RCC 7860 (cell line): ENCODE data around the gene FMO2.

Experiments
- DNase-seq: peaks from one replicate; pipeline ENCODE4 v3.0.0-alpha.2; 2015; ENCODE audit warnings: low spot score
- FAIRE-seq: peaks from 2 replicates; lab custom pipeline; 2012; peaks lifted over from hg19 to GRCh38; lab: Jason Lieb, UNC

FMO2 gene

DNA sequence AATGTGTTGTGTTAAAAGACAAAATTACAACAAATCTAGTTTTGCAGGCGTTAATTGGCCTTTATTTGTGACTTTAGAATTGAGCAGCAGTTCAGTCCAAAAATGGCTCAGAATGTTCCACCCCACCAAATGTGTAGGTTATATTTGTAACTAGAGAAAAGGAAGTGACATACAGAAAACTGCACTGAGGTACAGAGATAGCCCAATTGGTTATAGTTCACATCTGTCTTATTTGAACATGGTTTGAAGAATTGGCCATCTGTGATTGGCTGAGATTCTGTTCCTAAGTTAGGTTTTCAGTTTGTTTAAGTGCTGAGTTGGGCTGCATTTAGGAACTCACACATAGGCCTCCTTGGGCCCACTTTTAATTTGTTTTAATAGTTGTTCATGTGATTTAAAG, 12.0 kb upstream of the FMO2 start:
- DNase-seq (no peak), FAIRE-seq (no peak)

GRCh38 chr1:171174560-171175294, 10.4 kb upstream of the FMO2 start:
- FAIRE-seq = no peak

DNA sequence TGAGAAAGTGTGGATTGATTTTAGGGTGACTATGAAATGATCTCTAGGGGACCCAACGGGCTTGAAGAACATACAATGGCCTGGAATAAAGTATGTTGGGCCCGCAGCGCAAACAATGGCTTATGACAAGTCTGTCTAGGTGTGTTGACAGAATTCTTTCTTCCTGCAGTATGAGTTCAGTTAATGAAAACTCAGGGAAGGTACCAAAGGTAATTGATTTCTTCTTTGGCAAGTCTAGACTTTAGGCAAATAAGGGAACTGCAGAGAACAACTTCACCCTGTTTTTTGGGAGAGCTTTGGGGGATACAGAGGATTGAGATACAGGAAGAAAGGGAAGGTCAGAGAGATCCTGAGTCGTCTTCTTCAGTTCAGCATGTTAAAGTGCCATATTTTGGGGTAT, 7.8 kb upstream of the FMO2 start:
- FAIRE-seq = no peak
- no peak for DNase-seq

More at GRCh38 chr1:171174560-171175294, 10.4 kb upstream of the FMO2 start:
- no peak for DNase-seq

DNA sequence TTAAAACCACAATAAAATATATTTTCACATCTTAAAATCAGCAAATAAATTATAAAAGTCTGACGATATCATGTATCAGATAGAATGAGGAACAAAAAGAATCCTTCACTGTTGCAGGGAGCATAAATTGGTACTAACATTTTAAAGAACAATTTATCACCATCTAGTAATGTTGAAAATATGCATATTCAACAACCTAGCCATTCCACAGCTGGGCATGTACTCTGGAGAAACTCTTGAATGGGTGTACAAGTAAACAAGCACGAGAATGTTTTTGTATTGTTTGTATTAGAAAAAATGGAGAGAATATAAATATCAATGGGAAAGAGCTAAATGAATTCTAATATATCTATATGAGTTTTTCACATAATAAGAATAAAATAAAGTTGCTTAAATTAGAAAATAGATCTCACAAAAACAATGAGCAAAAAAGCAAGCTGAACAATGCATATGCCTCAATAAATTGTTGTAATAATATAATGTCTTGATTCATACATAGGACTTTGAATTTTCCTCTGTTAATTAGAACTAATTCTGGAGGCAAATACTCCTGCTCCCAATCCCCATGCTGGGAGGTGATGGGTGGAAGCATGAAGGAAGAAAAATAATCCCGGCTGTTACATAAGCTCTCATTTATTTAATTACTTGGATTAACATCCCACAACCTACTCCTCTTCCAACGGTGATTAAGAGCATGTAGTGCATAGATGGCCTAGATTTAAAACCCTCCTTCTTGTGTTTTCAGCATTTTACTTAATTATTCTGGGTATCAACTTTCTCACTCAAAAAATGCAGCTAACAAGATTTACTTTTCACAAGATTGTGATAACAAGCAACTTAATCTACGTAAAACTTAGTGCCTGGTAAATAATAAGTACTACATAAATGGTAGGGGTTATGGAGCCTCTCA, 5.5 kb upstream of the FMO2 start:
- FAIRE-seq (no peak), DNase-seq (no peak)

DNA sequence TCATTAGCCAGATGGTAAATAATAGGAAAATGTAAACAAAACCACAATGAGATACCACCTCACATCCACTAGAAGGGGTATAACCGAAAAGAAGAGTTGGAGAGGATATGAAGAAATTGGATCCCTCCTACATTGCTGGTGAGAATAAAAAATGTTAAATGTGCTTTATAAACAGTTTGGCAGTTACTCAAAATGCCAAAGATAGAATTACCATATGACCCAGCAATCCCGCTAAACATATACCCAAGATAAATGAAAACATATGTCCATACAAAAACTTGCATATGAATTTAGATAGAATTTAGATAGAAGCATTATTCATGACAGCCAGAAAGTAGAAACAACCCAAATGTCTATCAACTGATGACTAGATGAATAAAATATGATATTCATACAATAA, 4.4 kb upstream of the FMO2 start:
- no peak for DNase-seq
- FAIRE-seq = no peak

GRCh38 chr1:171188388-171189266, 3.5 kb downstream of the FMO2 start:
- DNase-seq = peak; percentile 39
- FAIRE-seq = peak; percentile 30

DNA sequence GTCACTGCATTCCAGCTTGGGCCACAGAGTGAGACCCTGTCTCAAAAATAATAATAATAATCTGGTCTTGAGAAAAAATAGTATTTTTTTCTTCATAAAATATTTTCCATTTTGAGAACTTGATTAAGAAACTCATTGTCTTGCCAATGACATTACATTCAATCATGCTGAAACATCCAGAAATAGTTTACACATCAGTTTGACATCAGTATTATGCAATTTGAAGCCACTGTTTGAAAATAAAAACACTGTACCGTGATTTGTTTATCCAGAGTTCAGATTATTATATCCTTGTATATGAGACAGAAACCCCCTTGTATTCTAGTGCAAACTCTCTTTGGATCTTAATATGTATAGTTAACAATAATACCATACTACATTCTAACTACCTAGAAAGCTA, 6.9 kb downstream of the FMO2 start:
- FAIRE-seq = no peak
- DNase-seq = no peak

GRCh38 chr1:171195767-171196166, 10.7 kb downstream of the FMO2 start:
- no peak for FAIRE-seq
- DNase-seq = no peak

DNA sequence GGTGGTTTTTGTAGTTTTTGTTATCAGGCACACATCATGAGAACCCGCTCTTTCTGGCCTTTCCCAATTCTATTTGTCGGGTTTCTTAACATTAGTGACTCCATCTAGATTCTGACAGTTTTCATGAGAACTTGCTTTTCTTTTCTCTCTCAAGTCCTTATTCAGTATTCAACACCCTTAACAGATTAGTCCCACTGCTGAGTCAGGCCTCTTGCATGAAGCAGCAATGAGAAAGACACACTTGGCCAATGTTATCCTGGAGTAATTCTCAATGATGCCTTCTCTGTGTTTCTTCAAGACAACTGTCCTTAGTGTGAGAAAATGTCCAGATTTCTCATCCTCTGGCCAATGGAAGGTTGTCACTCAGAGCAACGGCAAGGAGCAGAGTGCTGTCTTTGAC, 11.3 kb downstream of the FMO2 start:
- FAIRE-seq (no peak), DNase-seq (no peak)

- DNase-seq (no peak), FAIRE-seq (no peak)
Observed at GRCh38 chr1:171198081-171198480, 13.0 kb downstream of the FMO2 start.

- DNase-seq (no peak), FAIRE-seq (no peak)
Observed at GRCh38 chr1:171204296-171204695, 19.2 kb downstream of the FMO2 start.

GRCh38 chr1:171206204-171206977, 21.3 kb downstream of the FMO2 start:
- FAIRE-seq (no peak), DNase-seq (no peak)

DNA sequence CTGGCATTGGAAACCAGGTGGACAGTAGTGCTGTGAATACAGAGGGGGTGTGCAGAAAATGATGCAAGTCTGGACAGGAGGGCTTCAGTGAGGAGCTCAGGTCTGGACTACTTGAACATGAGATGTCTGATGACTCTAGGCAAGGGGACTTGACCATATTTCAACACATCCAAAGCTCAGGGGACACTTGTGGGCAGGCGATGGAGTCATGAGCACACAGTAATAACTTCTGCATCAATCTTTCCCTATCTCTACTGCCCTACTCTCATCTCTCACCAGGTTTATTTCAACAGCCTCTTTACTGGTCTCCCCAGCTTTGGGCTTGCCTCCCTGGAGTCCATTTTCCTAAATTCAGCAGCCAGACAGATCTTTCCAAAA, 21.9 kb downstream of the FMO2 start:
- DNase-seq = no peak
- no peak for FAIRE-seq

- no peak for FAIRE-seq
Observed at GRCh38 chr1:171207377-171207776, 22.3 kb downstream of the FMO2 start.

GRCh38 chr1:171210355-171210754, 25.3 kb downstream of the FMO2 start:
- DNase-seq (no peak), FAIRE-seq (no peak)

More at GRCh38 chr1:171207377-171207776, 22.3 kb downstream of the FMO2 start:
- no peak for DNase-seq

- DNase-seq (no peak), FAIRE-seq (no peak)
Observed at GRCh38 chr1:171212607-171213351, 27.7 kb downstream of the FMO2 start.

GRCh38 chr1:171213559-171214454, 28.7 kb downstream of the FMO2 start:
- no peak for FAIRE-seq
- DNase-seq = no peak

GRCh38 chr1:171217658-171218443, 32.8 kb downstream of the FMO2 start:
- FAIRE-seq (no peak), DNase-seq (no peak)
